ENCODE results near the gene NOTCH1. TPM values are rescaled to one million over a fixed set of nuclear protein-coding genes. Genes with fewer than 3 reads are reported as not detected.

Gene NOTCH1
- total RNA-seq, 2 experiments from 2014 or later: 70.0 to 79.4 TPM

GRCh38 chr9:136533775-136534157, 12.1 kb downstream of the NOTCH1 start:
- Mint-ChIP-seq H3K4me1 (peaks cover 60% of the 10 kb centered on the region), H3K4me3 (peak overlapping the region; percentile 59), H3K27ac (peak overlapping the region; percentile 82), H3K36me3 (ENCODE audit: low read depth) (peaks cover 27% of the 10 kb centered on the region), H3K9me3 (ENCODE audit: low read depth) (no peaks in the 10 kb centered on the region), H3K27me3 (no peaks in the 10 kb centered on the region)
- intact Hi-C loops (cut with DNase I, micrococcal nuclease): loop anchor here (1.0 to 5.0 kb wide), 4 partner anchors 13 to 626 kb away; partner anchors contain the start of genes NOTCH1 (in 2 of the 2) and CAMSAP1 (in 1 of the 2)
- peak; percentile 69 for ATAC-seq
- ChIA-PET CTCF (interaction anchor here (0.5 to 2.2 kb wide), 6 partner anchors 10 to 562 kb away, joined by 3 to 11 read pairs (median 3); no protein-coding TSS in a partner anchor), POLR2A (interaction anchor here (1.2 kb wide), 1 partner anchor 12 kb away, joined by 3 read pairs; no protein-coding TSS in a partner anchor)
- peak; percentile 91 for DNase-seq

GRCh38 chr9:136532799-136533774, 12.8 kb downstream of the NOTCH1 start:
- peaks cover 54% of the 10 kb centered on the region for H3K4me1 Mint-ChIP-seq

GRCh38 chr9:136531904-136532798, 13.7 kb downstream of the NOTCH1 start:
- DNase-seq (peak; percentile 60), ATAC-seq (no peak)
- Mint-ChIP-seq H3K4me1 (peaks cover 47% of the 10 kb centered on the region), H3K36me3 (ENCODE audit: low read depth) (peaks cover 16% of the 10 kb centered on the region), H3K27ac (peak overlapping the region; percentile 82), H3K27me3 (no peaks in the 10 kb centered on the region), H3K4me3 (peak overlapping the region; percentile 59), H3K9me3 (ENCODE audit: low read depth) (no peaks in the 10 kb centered on the region)
- ChIA-PET CTCF (interaction anchor here (2.2 kb wide), 1 partner anchor 48 kb away, joined by 11 read pairs; no protein-coding TSS in a partner anchor), POLR2A (interaction anchor here (2.6 kb wide), 1 partner anchor 8 kb away, joined by 13 read pairs; no protein-coding TSS in a partner anchor)
- intact Hi-C loops (cut with DNase I, micrococcal nuclease): loop anchor here (2.0 to 5.0 kb wide), 3 partner anchors 15 to 625 kb away; partner anchors contain the start of genes CAMSAP1 (in 1 of the 2) and NOTCH1 (in 1 of the 2)

More at GRCh38 chr9:136532799-136533774, 12.8 kb downstream of the NOTCH1 start:
- POLR2A ChIA-PET: interaction anchor here (0.6 to 1.2 kb wide), 5 partner anchors 11 to 1188 kb away, joined by 3 to 6 read pairs (median 3); partner anchors contain the start of gene PAXX
- Mint-ChIP-seq H3K27ac (peak overlapping the region; percentile 82), H3K4me3 (peak overlapping the region; percentile 59), H3K9me3 (ENCODE audit: low read depth) (no peaks in the 10 kb centered on the region), H3K27me3 (no peaks in the 10 kb centered on the region), H3K36me3 (ENCODE audit: low read depth) (peaks cover 23% of the 10 kb centered on the region)
- ATAC-seq (peak; percentile 64), DNase-seq (peak; percentile 89)
- CTCF ChIA-PET: interaction anchor here (0.5 to 2.2 kb wide), 5 partner anchors 19 to 562 kb away, joined by 3 to 11 read pairs (median 3); no protein-coding TSS in a partner anchor
- intact Hi-C loops (cut with DNase I, micrococcal nuclease): loop anchor here (1.0 to 5.0 kb wide), 4 partner anchors 13 to 626 kb away; partner anchors contain the start of genes NOTCH1 (in 2 of the 2) and CAMSAP1 (in 1 of the 2)

GRCh38 chr9:136531186-136531903, 14.5 kb downstream of the NOTCH1 start:
- Mint-ChIP-seq H3K27ac (peak overlapping the region; percentile 52), H3K36me3 (ENCODE audit: low read depth) (peaks cover 11% of the 10 kb centered on the region), H3K4me3 (no peak overlapping the region), H3K4me1 (peaks cover 42% of the 10 kb centered on the region), H3K27me3 (no peaks in the 10 kb centered on the region), H3K9me3 (ENCODE audit: low read depth) (no peaks in the 10 kb centered on the region)
- intact Hi-C loops (cut with DNase I, micrococcal nuclease): loop anchor here in 1 of 2 experiments (5.0 kb wide), 2 partner anchors 419 to 624 kb away; partner anchors contain the start of gene CAMSAP1
- CTCF ChIA-PET: no interaction called here
- ATAC-seq (no peak), DNase-seq (no peak)
- POLR2A ChIA-PET: interaction anchor here (2.6 kb wide), 1 partner anchor 8 kb away, joined by 13 read pairs; no protein-coding TSS in a partner anchor

GRCh38 chr9:136530461-136531089, 15.3 kb downstream of the NOTCH1 start:
- ChIA-PET CTCF (interaction anchor here (2.7 kb wide), 1 partner anchor 9 kb away, joined by 14 read pairs; no protein-coding TSS in a partner anchor), POLR2A (interaction anchor here (2.6 kb wide), 1 partner anchor 9 kb away, joined by 13 read pairs; no protein-coding TSS in a partner anchor)
- H3K4me1 Mint-ChIP-seq: peaks cover 38% of the 10 kb centered on the region
- intact Hi-C loops (cut with DNase I, micrococcal nuclease): loop anchor here in 1 of 2 experiments (5.0 kb wide), 2 partner anchors 418 to 623 kb away; partner anchors contain the start of gene CAMSAP1
- ATAC-seq (no peak), DNase-seq (no peak)
- H3K9me3 Mint-ChIP-seq (ENCODE audit: low read depth): no peaks in the 10 kb centered on the region
- H3K36me3 Mint-ChIP-seq (ENCODE audit: low read depth): peaks cover 11% of the 10 kb centered on the region
- H3K27me3 Mint-ChIP-seq: no peaks in the 10 kb centered on the region
- H3K27ac Mint-ChIP-seq: peak overlapping the region; percentile 52
- H3K4me3 Mint-ChIP-seq: no peak overlapping the region

- ChIA-PET CTCF (interaction anchor here (1.2 to 2.7 kb wide), 2 partner anchors 10 to 45 kb away, joined by 3 to 14 read pairs; no protein-coding TSS in a partner anchor), POLR2A (interaction anchor here (0.8 to 2.6 kb wide), 2 partner anchors 10 to 86 kb away, joined by 3 to 13 read pairs; no protein-coding TSS in a partner anchor)
- Mint-ChIP-seq H3K27ac (no peak overlapping the region), H3K4me1 (peaks cover 38% of the 10 kb centered on the region), H3K36me3 (ENCODE audit: low read depth) (peaks cover 11% of the 10 kb centered on the region), H3K4me3 (no peak overlapping the region), H3K9me3 (ENCODE audit: low read depth) (no peaks in the 10 kb centered on the region), H3K27me3 (no peaks in the 10 kb centered on the region)
- intact Hi-C loops (cut with DNase I, micrococcal nuclease): loop anchor here in 1 of 2 experiments (5.0 kb wide), 2 partner anchors 417 to 622 kb away; partner anchors contain the start of gene CAMSAP1
- ATAC-seq (no peak), DNase-seq (no peak)
These were observed 16.1 kb downstream of the NOTCH1 start for GRCh38 chr9:136529516-136530460.

GRCh38 chr9:136528716-136529341, 17.0 kb downstream of the NOTCH1 start:
- H3K36me3 Mint-ChIP-seq (ENCODE audit: low read depth): peaks cover 10% of the 10 kb centered on the region
- no peak overlapping the region for H3K4me3 Mint-ChIP-seq
- DNase-seq (no peak), ATAC-seq (no peak)
- no peak overlapping the region for H3K27ac Mint-ChIP-seq
- intact Hi-C loops (cut with DNase I, micrococcal nuclease): no loop called here
- no peaks in the 10 kb centered on the region for H3K9me3 Mint-ChIP-seq (ENCODE audit: low read depth)
- ChIA-PET POLR2A (interaction anchor here (0.6 to 0.7 kb wide), 2 partner anchors 11 to 23 kb away, joined by 3 to 4 read pairs; no protein-coding TSS in a partner anchor), CTCF (interaction anchor here (0.6 to 2.7 kb wide), 3 partner anchors 11 to 44 kb away, joined by 3 to 14 read pairs (median 3); no protein-coding TSS in a partner anchor)
- H3K27me3 Mint-ChIP-seq: no peaks in the 10 kb centered on the region
- H3K4me1 Mint-ChIP-seq: peaks cover 31% of the 10 kb centered on the region

Measured in activated CD4-positive, alpha-beta T cell treated with anti-CD3 and anti-CD28 coated beads for 36 hours (primary cell).